HG03196 (cell line): ENCODE results near the gene EFEMP2.

Experiments used
- ATAC-seq: cut with Tn5 transposase; IDR thresholded peaks from one replicate; pipeline ENCODE4 v1.9.1; 2021; ENCODE audit not compliant: unreplicated experiment

Gene EFEMP2

DNA sequence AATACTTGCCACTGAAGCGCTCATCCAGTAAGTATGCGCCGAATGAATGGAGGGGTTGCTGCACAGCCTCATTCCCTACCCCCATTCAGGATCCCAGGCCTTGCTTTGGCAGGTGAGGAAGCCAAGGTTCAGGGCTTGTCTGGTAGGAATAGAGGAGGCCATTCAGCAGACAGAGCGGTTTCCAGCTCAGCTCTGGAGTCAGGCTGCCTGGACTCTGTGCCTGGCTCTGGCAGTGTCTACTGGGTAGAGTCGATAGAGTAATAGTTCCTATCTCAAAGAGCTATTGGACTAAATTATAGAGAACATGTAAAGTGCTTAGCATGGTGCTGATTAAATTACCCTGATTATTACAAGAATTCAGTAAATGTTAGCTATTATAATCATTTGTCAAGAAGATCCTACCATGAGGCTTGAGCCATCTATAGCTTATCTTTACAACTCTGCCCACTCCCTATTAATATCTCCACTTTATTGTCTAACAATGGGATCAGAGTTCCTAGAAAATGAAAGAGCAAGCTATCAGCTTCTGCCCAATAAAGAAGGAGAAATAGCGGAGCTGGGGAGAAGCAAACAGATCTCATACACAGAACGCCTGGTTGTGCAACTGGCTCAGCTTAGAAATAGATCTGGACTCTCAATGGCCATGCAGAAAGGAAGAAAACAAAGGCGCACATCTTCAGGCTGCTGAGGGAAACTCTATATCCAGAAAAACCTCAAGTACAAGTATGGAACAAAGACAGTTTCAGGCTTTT is 45.4 kb downstream of the EFEMP2 start:
- ATAC-seq: no peak

DNA sequence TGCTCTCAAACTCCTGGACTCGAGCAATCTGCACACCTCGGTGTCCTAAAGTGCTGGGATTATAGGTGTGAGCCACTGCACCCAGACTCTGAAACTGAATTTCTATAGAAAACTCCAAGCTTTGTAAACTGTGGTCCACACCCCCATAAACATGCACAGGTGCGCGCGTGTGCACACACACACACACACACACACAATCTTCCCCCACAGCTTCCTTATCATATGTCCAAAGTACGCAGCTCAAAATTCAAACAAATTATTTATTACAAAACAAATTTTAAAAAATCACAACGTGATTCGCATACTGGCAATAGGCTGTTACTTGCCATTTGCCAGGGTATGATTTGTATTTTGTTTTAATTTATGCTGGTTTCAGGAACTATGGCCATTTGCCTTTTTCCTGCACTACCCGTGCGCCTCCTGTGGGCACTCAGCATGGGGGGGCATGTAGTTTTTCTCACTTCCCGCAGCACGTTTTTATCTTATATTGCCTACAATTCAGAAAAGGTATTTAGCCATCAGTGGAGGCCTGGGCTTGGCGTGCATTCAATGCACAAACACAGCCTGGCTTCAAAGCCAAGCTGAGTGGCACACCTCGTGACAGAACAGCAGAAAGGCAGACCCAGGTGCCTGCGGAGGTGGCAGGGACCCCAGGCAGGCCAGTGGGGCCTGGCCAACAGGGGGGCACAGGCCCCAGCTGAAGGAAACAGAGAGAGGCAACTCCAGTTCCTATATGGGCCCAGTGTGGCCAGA is 49.6 kb downstream of the EFEMP2 start:
- no peak for ATAC-seq

DNA sequence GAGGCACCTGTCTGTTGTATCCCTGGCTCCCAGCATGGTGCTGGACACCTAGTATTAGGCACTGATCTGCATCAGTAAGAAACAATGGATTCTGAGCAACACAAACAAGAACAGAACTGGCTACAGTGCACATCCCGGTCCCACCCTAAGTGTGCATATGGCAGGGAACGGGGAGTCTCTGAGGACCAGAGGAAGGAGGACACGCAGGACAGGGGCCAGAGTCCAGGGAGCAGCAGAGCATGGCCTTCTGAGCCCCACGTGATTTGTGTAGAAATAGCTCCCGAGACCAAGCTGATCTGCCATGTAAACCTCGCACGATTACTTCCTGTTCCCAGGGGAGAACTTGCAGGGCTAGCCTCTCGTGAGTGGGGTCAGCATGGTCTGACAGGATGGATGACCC is 51.5 kb downstream of the EFEMP2 start:
- ATAC-seq: no peak

DNA sequence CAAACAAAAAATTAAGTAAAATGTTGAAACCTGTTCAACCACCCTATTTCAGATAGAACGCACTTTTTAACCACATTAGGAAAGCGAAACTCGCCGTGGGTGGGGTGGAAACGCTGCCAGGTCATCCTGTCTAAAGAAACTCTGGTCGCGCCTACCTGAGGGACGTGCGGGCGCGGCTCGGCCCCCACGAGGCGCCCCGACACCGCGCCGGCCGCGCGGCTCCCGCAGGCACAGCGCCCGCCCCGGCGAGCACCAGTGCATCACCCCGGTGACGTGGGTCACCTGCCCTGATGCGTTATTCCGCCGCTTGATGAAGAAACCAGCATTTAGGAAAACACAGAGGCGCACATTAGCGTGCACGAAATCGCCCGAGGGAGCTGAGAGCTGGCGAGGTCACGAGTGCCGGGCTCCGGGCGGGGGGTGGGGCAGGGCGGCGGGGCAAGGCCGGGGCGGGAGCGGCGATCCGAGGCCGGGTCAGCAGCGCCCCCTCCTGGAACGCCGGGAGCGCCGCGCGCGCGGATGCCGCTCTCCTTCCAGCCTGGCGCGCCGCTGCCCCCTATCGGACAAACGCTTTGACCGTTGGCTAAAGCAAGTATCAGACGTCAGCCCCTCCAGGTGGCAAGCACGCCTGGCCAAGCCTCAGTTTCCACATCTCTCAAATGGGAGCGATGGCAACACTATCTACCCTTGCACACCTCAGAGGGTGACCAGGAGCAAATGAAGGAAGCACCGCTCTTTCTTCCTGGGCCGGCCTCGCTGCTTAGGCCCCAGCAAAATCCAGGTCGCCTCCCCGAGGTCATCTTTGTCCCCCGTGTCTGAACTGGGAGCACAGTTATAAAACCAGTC is 54.5 kb downstream of the EFEMP2 start:
- ATAC-seq: peak; percentile 90

DNA sequence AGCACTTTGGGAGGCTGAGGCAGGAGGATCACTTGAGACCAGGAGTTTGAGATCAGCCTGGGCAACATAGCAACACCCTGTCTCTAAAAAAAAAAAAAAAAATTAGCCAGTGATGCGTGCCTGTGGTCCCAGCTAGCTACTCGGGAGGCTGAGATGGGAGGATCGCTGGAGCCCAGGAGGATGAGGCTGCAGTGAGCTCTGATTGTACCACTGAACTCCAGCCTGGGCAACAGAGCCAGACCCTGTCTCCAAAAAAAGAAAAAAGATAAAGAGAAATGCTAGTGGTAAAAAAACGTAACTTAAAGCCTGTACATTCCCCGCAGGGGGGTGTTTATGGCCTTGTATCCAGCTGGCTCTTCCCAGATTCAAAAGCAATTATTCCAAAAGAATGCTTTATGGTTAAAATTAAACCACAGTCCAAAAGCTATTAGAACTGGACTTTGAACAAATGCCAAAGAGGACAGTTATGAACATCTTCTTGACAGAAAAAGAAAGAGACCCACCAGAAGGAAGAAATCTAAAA is 55.2 kb downstream of the EFEMP2 start:
- ATAC-seq: no peak

DNA sequence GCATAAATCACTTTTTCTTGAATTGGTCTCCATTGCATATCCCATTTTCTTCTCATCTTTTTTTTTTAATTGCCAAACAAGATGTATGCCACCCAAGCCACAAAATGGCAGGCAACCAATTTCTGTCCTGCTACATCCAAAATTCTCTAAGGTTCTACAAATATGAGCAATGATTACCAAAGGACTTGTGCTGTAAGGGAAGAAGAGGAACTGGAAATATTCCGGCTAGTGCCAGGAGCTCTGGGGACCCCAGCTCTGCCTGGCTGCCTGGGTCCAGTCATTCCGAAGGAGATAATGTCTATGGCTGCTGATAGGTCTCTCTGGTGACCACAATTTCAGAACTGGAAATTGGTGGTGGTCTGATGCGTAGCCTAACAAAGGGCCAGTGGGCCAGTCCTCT is 55.9 kb downstream of the EFEMP2 start:
- ATAC-seq: no peak
